ENCODE results near the gene BCL2L14. TPM values are rescaled to one million over a fixed set of nuclear protein-coding genes. Genes with fewer than 3 reads are reported as not detected.
"Not testable (repeated sequence)": the region's sequence is repeated elsewhere in the genome, so short reads cannot be mapped to it uniquely, and the experiment has no call there.

Gene BCL2L14
- total RNA-seq, 2 donors from 2014 or later: not detected

- DNase-seq (ENCODE audit: low spot score): no peak
- intact Hi-C loops (cut with DNase I): no loop called here
These were observed 70.3 kb downstream of the BCL2L14 start for GRCh38 chr12:12141000-12141399.

- intact Hi-C loops (cut with DNase I); DNase-seq (ENCODE audit: low spot score): not testable (repeated sequence)
These were observed 73.8 kb downstream of the BCL2L14 start for GRCh38 chr12:12144531-12144930.

GRCh38 chr12:12147111-12147510, 76.4 kb downstream of the BCL2L14 start:
- DNase-seq (ENCODE audit: low spot score): no peak
- intact Hi-C loops (cut with DNase I): no loop called here

Small RNA genes lying within 50 kb of the gene (microRNA-seq; reads per million reads assigned to microRNA genes)
- 0 reads per million in 2 donors for gene MIR1244-4 (ENCODE audit: borderline microRNAs expressed in 2 of 2)

Other genes with a start within 250 kb of the BCL2L14 start
- 10 to 100 TPM; 27.7 to 29.3 TPM for gene LRP6, start 196.1 kb downstream of the BCL2L14 start, total RNA-seq

Measured in posterior vena cava (tissue), 2 donors.